Glomerular endothelial cell (primary cell): ENCODE measurements around the gene VANGL1. TPM values are rescaled to one million over a fixed set of nuclear protein-coding genes. Genes with fewer than 3 reads are reported as not detected.

Source experiments
- DNase-seq: peaks from one replicate; pipeline ENCODE4 v3.0.0-alpha.2; 2011; ENCODE audit warnings: low read depth, low spot score; ENCODE audit errors: extremely low read depth
- total RNA-seq: library from RNA; depleted of rRNA; stranded (reverse); fragments of >200 nt; gene quantifications from 2 replicates; pipeline ENCODE4 v1.2.3, GENCODE V29; 2015

VANGL1 gene
- total RNA-seq, 1 donor from 2014 or later: 14.3 TPM

- no peak for DNase-seq
Measured at GRCh38 chr1:115643225-115643624, 1.5 kb downstream of the VANGL1 start.

- no peak for DNase-seq
Measured at GRCh38 chr1:115643666-115644065, 1.9 kb downstream of the VANGL1 start.

GRCh38 chr1:115644109-115644508 lies 2.3 kb downstream of the VANGL1 start:
- DNase-seq: no peak

- no peak for DNase-seq
Measured at GRCh38 chr1:115647047-115647446, 5.3 kb downstream of the VANGL1 start.

GRCh38 chr1:115647507-115647906 lies 5.7 kb downstream of the VANGL1 start:
- no peak for DNase-seq

GRCh38 chr1:115647919-115648650 lies 6.3 kb downstream of the VANGL1 start:
- DNase-seq: no peak

GRCh38 chr1:115648717-115649691 lies 7.2 kb downstream of the VANGL1 start:
- no peak for DNase-seq

GRCh38 chr1:115649964-115650363 lies 8.2 kb downstream of the VANGL1 start:
- no peak for DNase-seq

GRCh38 chr1:115650961-115651360 lies 9.2 kb downstream of the VANGL1 start:
- no peak for DNase-seq

- no peak for DNase-seq
Measured at GRCh38 chr1:115651391-115651790, 9.6 kb downstream of the VANGL1 start.

- no peak for DNase-seq
Measured at GRCh38 chr1:115652236-115652788, 10.5 kb downstream of the VANGL1 start.

GRCh38 chr1:115654125-115654524 lies 12.4 kb downstream of the VANGL1 start:
- no peak for DNase-seq

- no peak for DNase-seq
Measured at GRCh38 chr1:115654663-115655305, 13.0 kb downstream of the VANGL1 start.

- DNase-seq: no peak
Measured at GRCh38 chr1:115655306-115655663, 13.5 kb downstream of the VANGL1 start.

- DNase-seq: no peak
Measured at GRCh38 chr1:115655916-115656315, 14.1 kb downstream of the VANGL1 start.

- no peak for DNase-seq
Measured at GRCh38 chr1:115656461-115657077, 14.8 kb downstream of the VANGL1 start.

GRCh38 chr1:115658646-115659045 lies 16.9 kb downstream of the VANGL1 start:
- no peak for DNase-seq

- no peak for DNase-seq
Measured at GRCh38 chr1:115660151-115660550, 18.4 kb downstream of the VANGL1 start.

GRCh38 chr1:115661157-115661556 lies 19.4 kb downstream of the VANGL1 start:
- no peak for DNase-seq

- DNase-seq: no peak
Measured at GRCh38 chr1:115665319-115666096, 23.7 kb downstream of the VANGL1 start.
